Measurements from ENCODE around the gene KCNIP4.

KCNIP4 gene

GRCh38 chr4:21900211-21900610 is 48.4 kb downstream of the KCNIP4 start:
- no peak for DNase-seq

- no peak for DNase-seq
Measured at GRCh38 chr4:21898101-21898500, 50.5 kb downstream of the KCNIP4 start.

GRCh38 chr4:21896767-21897166 is 51.8 kb downstream of the KCNIP4 start:
- no peak for DNase-seq

- DNase-seq = peak; percentile 61
Measured at GRCh38 chr4:21893136-21893535, 55.4 kb downstream of the KCNIP4 start.

GRCh38 chr4:21890231-21890630 is 58.3 kb downstream of the KCNIP4 start:
- peak; percentile 48 for DNase-seq

GRCh38 chr4:21888195-21888976 is 60.2 kb downstream of the KCNIP4 start:
- DNase-seq = peak; percentile 92

- DNase-seq = no peak
Measured at GRCh38 chr4:21887481-21887880, 61.1 kb downstream of the KCNIP4 start.

GRCh38 chr4:21885770-21886169 is 62.8 kb downstream of the KCNIP4 start:
- no peak for DNase-seq

GRCh38 chr4:21885241-21885640 is 63.3 kb downstream of the KCNIP4 start:
- DNase-seq = peak; percentile 66

- DNase-seq = no peak
Measured at GRCh38 chr4:21884615-21885014, 64.0 kb downstream of the KCNIP4 start.

- DNase-seq = peak; percentile 30
Measured at GRCh38 chr4:21882051-21882839, 66.3 kb downstream of the KCNIP4 start.

- DNase-seq = peak; percentile 14
Measured at GRCh38 chr4:21879187-21879586, 69.4 kb downstream of the KCNIP4 start.

GRCh38 chr4:21876711-21877110 is 71.9 kb downstream of the KCNIP4 start:
- no peak for DNase-seq

GRCh38 chr4:21873145-21873544 is 75.4 kb downstream of the KCNIP4 start:
- no peak for DNase-seq

GRCh38 chr4:21872101-21872500 is 76.5 kb downstream of the KCNIP4 start:
- no peak for DNase-seq

- DNase-seq = no peak
Measured at GRCh38 chr4:21869978-21870745, 78.4 kb downstream of the KCNIP4 start.

GRCh38 chr4:21864686-21865085 is 83.9 kb downstream of the KCNIP4 start:
- DNase-seq = no peak

- no peak for DNase-seq
Measured at GRCh38 chr4:21862917-21863316, 85.7 kb downstream of the KCNIP4 start.

- no peak for DNase-seq
Measured at GRCh38 chr4:21858971-21859370, 89.6 kb downstream of the KCNIP4 start.

GRCh38 chr4:21856754-21857153 is 91.8 kb downstream of the KCNIP4 start:
- no peak for DNase-seq

GRCh38 chr4:21856301-21856700 is 92.3 kb downstream of the KCNIP4 start:
- DNase-seq = no peak

GRCh38 chr4:21849077-21849476 is 99.5 kb downstream of the KCNIP4 start:
- no peak for DNase-seq

GRCh38 chr4:21848021-21848420 is 100.6 kb downstream of the KCNIP4 start:
- DNase-seq = no peak

All from fibroblast of upper back skin (primary cell).